HFFc6 (cell line): ENCODE measurements around the gene JMJD8. TPM values are rescaled to one million over a fixed set of nuclear protein-coding genes. Genes with fewer than 3 reads are reported as not detected.

Experiments
- DNase-seq: peaks from one replicate; pipeline ENCODE4 v3.0.0-alpha.2; 2018
- H3K27ac Mint-ChIP-seq: 2 replicates; pipeline ENCODE4 v1.8.0; 2020; ENCODE audit warnings: mild to moderate bottlenecking, mixed read lengths
- H3K27me3 Mint-ChIP-seq: 2 replicates; pipeline ENCODE4 v1.8.0; 2021; ENCODE audit warnings: mild to moderate bottlenecking, moderate library complexity, mixed read lengths; ENCODE audit not compliant: insufficient read depth
- H3K36me3 Mint-ChIP-seq: 2 replicates; pipeline ENCODE4 v1.8.0; 2021; ENCODE audit warnings: low read depth, mixed read lengths
- H3K4me1 Mint-ChIP-seq: 2 replicates; pipeline ENCODE4 v1.8.0; 2020; ENCODE audit warnings: low read depth, mixed read lengths
- H3K4me3 Mint-ChIP-seq: 2 replicates; pipeline ENCODE4 v1.8.0; 2020; ENCODE audit warnings: mild to moderate bottlenecking, moderate library complexity, mixed read lengths
- H3K9me3 Mint-ChIP-seq: 2 replicates; pipeline ENCODE4 v1.8.0; 2020; ENCODE audit warnings: mild to moderate bottlenecking, mixed read lengths
- total RNA-seq, 6 experiments: library from RNA; stranded (reverse); fragmentation: NEBNext Ultra II Directional; extraction: Animal tissue kit (Norgen Biotek cat#: 25700); gene quantifications; 2 replicates in 1 of 6; 3 replicates in 5 of 6; pipeline ENCODE4 v1.2.3, GENCODE V29; 2021
- TF ChIP-seq, protein P1 (sequence below): fragments of 200-600 bp; sonication (generic); IDR thresholded peaks from 2 replicates; pipeline ENCODE4 v1.5.0; 2021; ENCODE audit warnings: antibody characterized with exemption, mild to moderate bottlenecking

Gene JMJD8
- total RNA-seq, 6 experiments from 2014 or later, result 7.6 to 10.6 (median 9.3) TPM

DNA sequence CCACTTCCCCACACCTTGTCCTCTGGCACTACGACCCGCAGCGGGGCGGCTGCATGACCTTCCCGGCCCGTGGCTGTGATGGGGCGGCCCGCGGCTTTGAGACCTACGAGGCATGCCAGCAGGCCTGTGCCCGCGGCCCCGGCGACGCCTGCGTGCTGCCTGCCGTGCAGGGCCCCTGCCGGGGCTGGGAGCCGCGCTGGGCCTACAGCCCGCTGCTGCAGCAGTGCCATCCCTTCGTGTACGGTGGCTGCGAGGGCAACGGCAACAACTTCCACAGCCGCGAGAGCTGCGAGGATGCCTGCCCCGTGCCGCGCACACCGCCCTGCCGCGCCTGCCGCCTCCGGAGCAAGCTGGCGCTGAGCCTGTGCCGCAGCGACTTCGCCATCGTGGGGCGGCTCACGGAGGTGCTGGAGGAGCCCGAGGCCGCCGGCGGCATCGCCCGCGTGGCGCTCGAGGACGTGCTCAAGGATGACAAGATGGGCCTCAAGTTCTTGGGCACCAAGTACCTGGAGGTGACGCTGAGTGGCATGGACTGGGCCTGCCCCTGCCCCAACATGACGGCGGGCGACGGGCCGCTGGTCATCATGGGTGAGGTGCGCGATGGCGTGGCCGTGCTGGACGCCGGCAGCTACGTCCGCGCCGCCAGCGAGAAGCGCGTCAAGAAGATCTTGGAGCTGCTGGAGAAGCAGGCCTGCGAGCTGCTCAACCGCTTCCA lies 50.6 kb downstream of the JMJD8 start:
- TF ChIP-seq, protein P1, sequence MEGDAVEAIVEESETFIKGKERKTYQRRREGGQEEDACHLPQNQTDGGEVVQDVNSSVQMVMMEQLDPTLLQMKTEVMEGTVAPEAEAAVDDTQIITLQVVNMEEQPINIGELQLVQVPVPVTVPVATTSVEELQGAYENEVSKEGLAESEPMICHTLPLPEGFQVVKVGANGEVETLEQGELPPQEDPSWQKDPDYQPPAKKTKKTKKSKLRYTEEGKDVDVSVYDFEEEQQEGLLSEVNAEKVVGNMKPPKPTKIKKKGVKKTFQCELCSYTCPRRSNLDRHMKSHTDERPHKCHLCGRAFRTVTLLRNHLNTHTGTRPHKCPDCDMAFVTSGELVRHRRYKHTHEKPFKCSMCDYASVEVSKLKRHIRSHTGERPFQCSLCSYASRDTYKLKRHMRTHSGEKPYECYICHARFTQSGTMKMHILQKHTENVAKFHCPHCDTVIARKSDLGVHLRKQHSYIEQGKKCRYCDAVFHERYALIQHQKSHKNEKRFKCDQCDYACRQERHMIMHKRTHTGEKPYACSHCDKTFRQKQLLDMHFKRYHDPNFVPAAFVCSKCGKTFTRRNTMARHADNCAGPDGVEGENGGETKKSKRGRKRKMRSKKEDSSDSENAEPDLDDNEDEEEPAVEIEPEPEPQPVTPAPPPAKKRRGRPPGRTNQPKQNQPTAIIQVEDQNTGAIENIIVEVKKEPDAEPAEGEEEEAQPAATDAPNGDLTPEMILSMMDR, result no peak
- H3K27me3 Mint-ChIP-seq, result peaks cover 6% of the 10 kb centered on the region
- no peak overlapping the region for H3K4me3 Mint-ChIP-seq
- no peaks in the 10 kb centered on the region for H3K4me1 Mint-ChIP-seq
- no peak for DNase-seq
- H3K36me3 Mint-ChIP-seq, result no peaks in the 10 kb centered on the region
- H3K27ac Mint-ChIP-seq, result no peak overlapping the region
- 0 out of 2 replicates have a peak, but pooled peaks cover 4% of the 10 kb centered on the region for H3K9me3 Mint-ChIP-seq

DNA sequence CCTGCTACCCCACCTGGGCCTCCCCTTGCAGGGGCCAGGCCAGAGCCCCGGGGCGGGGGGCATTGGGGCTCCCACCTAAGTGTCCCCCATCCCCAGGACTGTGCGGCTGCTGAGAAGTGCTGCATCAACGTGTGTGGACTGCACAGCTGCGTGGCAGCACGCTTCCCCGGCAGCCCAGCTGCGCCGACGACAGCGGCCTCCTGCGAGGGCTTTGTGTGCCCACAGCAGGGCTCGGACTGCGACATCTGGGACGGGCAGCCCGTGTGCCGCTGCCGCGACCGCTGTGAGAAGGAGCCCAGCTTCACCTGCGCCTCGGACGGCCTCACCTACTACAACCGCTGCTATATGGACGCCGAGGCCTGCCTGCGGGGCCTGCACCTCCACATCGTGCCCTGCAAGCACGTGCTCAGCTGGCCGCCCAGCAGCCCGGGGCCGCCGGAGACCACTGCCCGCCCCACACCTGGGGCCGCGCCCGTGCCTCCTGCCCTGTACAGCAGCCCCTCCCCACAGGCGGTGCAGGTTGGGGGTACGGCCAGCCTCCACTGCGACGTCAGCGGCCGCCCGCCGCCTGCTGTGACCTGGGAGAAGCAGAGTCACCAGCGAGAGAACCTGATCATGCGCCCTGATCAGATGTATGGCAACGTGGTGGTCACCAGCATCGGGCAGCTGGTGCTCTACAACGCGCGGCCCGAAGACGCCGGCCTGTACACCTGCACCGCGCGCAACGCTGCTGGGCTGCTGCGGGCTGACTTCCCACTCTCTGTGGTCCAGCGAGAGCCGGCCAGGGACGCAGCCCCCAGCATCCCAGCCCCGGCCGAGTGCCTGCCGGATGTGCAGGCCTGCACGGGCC lies 51.4 kb downstream of the JMJD8 start:
- no peak overlapping the region for H3K4me3 Mint-ChIP-seq
- no peak for DNase-seq
- H3K9me3 Mint-ChIP-seq, result 0 out of 2 replicates have a peak, but pooled peaks cover 4% of the 10 kb centered on the region
- no peaks in the 10 kb centered on the region for H3K36me3 Mint-ChIP-seq
- peaks cover 6% of the 10 kb centered on the region for H3K27me3 Mint-ChIP-seq
- H3K4me1 Mint-ChIP-seq, result no peaks in the 10 kb centered on the region
- TF ChIP-seq, protein P1, result no peak
- H3K27ac Mint-ChIP-seq, result no peak overlapping the region

GRCh38 chr16:631808-632358 lies 52.3 kb downstream of the JMJD8 start:
- no peaks in the 10 kb centered on the region; the same call in 1 of the 2 replicates for H3K36me3 Mint-ChIP-seq
- DNase-seq, result no peak

More at GRCh38 chr16:631808-632358, 52.3 kb downstream of the JMJD8 start:
- peak overlapping the region; percentile 45; the same call in 1 of the 2 replicates for H3K27ac Mint-ChIP-seq
- H3K4me3 Mint-ChIP-seq, result no peak overlapping the region
- H3K9me3 Mint-ChIP-seq, result 0 out of 2 replicates have a peak, but pooled peaks cover 4% of the 10 kb centered on the region
- TF ChIP-seq, protein P1, result no peak
- H3K27me3 Mint-ChIP-seq, result peaks cover 6% of the 10 kb centered on the region
- peaks cover 5% of the 10 kb centered on the region for H3K4me1 Mint-ChIP-seq

Other genes with a start within 250 kb of the JMJD8 start
- 10 to 100 TPM; 35.3 to 41.4 (median 40.2) TPM for gene CAPN15, start 156.6 kb downstream of the JMJD8 start, total RNA-seq
- not detected for gene PRR35, start 123.9 kb downstream of the JMJD8 start, total RNA-seq
- under 1 TPM in 5 of 6 experiments, not detected in 1; 0.24 to 0.58 (median 0.28) TPM for gene NHLRC4, start 117.3 kb downstream of the JMJD8 start, total RNA-seq
- 10 to 100 TPM; 30.4 to 39.5 (median 35.4) TPM for gene PIGQ, start 114.4 kb downstream of the JMJD8 start, total RNA-seq
- gene RAB40C, start 94.3 kb downstream of the JMJD8 start, total RNA-seq, result 10 to 100 TPM; 11.3 to 14.8 (median 12.2) TPM
- gene WFIKKN1, start 53.3 kb downstream of the JMJD8 start, total RNA-seq, result under 1 TPM in 2 of 6 experiments, not detected in 4; 0.02 to 0.14 TPM
- 100 to 1,000 TPM in 5 of 6 experiments, 10 to 100 TPM in 1; 91.6 to 115 (median 105) TPM for gene METTL26, start 48.0 kb downstream of the JMJD8 start, total RNA-seq
- gene MCRIP2, start 42.5 kb downstream of the JMJD8 start, total RNA-seq, result 10 to 100 TPM; 18.8 to 30.8 (median 24.2) TPM
- gene WDR90, start 35.0 kb downstream of the JMJD8 start, total RNA-seq, result 10 to 100 TPM; 11.6 to 19.0 (median 17.7) TPM
- 10 to 100 TPM; 73.9 to 93.4 (median 84.8) TPM for gene RHOT2, start 16.2 kb downstream of the JMJD8 start, total RNA-seq
- gene RHBDL1, start 8.7 kb downstream of the JMJD8 start, total RNA-seq, result 1 to 10 TPM; 1.4 to 2.3 (median 1.7) TPM
- gene STUB1, start 3.9 kb downstream of the JMJD8 start, total RNA-seq, result 100 to 1,000 TPM; 128 to 161 (median 141) TPM
- 1 to 10 TPM; 8.1 to 9.9 (median 8.7) TPM for gene WDR24, start 6.1 kb upstream of the JMJD8 start, total RNA-seq
- gene FBXL16, start 21.5 kb upstream of the JMJD8 start, total RNA-seq, result under 1 TPM in 1 of 6 experiments, not detected in 5; 0.05 TPM
- gene METRN, start 30.8 kb upstream of the JMJD8 start, total RNA-seq, result 100 to 1,000 TPM in 1 of 6 experiments, 10 to 100 TPM in 5; 61.5 to 103 (median 70.4) TPM
- gene ANTKMT, start 36.8 kb upstream of the JMJD8 start, total RNA-seq, result 10 to 100 TPM; 50.1 to 57.7 (median 54.7) TPM
- 1 to 10 TPM; 2.2 to 4.1 (median 3.4) TPM for gene CCDC78, start 42.1 kb upstream of the JMJD8 start, total RNA-seq
- gene HAGHL, start 42.8 kb upstream of the JMJD8 start, total RNA-seq, result 10 to 100 TPM; 11.4 to 16.6 (median 14.1) TPM
- 10 to 100 TPM; 16.9 to 20.5 (median 18.0) TPM for gene CIAO3, start 56.7 kb upstream of the JMJD8 start, total RNA-seq
- under 1 TPM; 0.17 to 0.61 (median 0.36) TPM for gene MSLN, start 76.4 kb upstream of the JMJD8 start, total RNA-seq
- gene RPUSD1, start 104.0 kb upstream of the JMJD8 start, total RNA-seq, result 10 to 100 TPM; 23.8 to 32.8 (median 25.8) TPM
- gene CHTF18, start 104.3 kb upstream of the JMJD8 start, total RNA-seq, result 10 to 100 TPM; 15.2 to 31.7 (median 26.0) TPM
- not detected for gene GNG13, start 116.4 kb upstream of the JMJD8 start, total RNA-seq